Stimulated activated CD4-positive, alpha-beta T cell treated with anti-CD3 and anti-CD28 coated beads, TNF-alpha, amount 100 ng/mL, for 4 hours (primary cell): ENCODE results near the gene DAAM1.
A peak's percentile ranks its signal among the peaks of the same experiment; 100 is the strongest.

Experiments
- DNase-seq, 3 experiments: peaks; one replicate each; pipeline ENCODE4 v3.0.0-alpha.2; 2020; ENCODE audit warnings: low read depth in 3 of 3

The DAAM1 gene

DNA sequence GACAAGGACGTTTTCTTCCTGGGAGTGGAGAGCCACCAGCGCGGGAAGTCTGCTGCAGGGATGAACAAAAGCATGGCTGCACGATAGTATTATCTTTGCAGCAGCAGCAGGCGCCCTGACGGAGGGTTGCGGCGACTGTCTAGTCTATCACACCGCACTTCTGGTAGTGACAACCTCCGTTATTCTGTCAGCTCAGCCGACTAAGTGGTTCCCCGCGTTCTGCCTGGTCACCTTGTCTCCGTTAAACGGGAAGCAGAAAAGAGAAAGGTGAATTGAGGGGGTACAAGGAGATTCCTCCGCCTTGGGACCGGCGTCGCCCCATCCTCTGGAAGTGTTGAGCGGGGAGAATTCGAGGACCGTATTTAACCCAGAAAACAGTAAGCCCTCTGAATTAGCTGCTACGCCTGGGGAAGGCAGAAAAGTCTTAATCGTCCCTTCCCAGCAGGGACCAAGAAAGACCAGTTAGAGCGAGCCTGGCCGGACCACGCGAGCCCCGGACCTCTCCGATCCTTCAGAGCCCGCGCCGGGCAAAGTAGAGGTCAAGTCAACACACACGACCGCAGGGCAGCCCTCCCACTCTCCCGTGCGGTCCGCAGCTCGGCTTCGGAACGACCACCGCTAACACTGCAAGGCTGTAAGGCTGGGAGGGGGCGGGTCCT is 536 bp upstream of the DAAM1 start:
- DNase-seq: peak in 2 of 3 experiments; percentile 2 to 3

DNA sequence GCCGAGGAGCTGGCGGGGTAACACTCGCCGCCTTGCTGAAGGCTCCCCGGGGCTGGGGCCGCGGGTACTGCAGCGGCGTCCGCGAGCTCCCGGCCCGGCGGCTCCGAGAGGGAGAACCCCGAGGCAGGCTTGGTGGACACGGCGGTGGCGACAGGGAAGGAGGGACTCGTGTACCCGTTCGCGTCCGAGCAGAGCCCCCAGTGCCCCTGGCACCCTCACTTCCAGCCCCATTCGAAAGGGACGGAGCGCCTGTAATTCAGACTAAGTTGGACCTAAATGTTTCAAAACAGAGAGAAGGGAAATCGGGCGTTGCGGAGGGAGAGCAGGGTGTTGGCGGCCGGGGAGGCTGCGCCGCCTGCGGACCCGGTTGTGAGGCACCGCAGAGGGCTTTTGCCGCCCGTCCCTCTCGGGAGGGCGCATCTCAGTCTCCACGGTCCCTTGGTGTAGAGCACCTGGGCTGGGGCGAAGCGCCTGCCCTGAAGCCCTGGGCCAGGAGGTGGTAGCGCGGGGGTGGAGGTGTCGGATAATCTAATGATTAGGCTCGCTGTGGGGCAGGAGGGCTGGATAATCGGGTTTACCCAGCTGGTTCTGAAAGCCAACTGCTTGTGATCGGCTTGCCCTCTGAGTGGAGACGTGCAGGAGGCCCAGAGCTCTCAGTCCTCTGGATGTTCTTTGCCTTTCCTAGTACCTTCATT is 771 bp downstream of the DAAM1 start:
- DNase-seq: peak; percentile 4 to 16 (median 5)

DNA sequence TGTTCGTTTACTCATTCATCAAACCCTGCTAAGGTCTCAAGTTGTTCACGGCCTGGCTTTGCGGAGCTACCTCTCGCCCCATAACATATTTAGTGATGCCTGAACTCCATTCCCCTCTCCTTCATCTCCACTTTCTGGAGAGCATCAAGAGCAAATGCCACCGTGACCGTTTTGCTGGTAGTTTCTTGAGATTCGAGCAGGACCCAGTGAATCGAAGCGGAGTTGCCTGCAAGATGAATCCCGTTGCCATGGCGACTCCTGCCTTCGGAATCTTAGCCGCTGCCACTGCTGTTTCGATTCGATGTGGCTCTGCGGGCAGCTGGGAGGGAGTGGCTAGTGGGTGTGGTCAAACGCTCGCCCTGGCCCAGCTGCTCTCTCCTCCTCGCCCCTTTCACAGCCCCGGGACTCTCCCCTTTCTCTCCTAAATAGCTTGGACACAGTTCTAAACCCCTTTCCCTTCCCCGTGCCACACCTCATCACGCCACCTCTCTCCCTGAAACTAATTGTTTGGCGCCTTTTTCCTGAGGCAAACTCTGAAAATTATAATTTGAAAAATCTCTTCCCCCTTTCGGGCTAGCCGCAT is 1.4 kb downstream of the DAAM1 start:
- DNase-seq: peak; percentile 7 to 40 (median 23)

DNA sequence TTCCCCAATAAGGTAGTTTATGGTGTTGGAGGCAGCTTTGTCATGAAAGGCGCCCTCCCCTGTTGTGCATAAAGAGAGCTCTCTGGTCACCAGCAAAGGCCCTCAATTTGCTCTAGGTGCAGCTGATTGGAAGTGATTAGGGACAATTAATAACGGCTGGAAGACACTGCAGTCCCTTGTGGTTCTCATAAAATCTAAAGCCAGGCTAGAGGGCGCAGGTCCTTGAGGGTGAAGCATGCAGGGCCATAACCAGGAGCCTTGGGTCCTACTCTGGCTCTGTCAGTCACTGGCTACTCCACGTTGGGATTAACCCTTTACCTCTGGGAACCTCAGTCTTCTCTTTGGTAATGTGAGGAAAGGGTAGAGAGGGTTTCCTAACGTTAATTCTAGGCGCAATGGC is 1.9 kb downstream of the DAAM1 start:
- no peak for DNase-seq

DNA sequence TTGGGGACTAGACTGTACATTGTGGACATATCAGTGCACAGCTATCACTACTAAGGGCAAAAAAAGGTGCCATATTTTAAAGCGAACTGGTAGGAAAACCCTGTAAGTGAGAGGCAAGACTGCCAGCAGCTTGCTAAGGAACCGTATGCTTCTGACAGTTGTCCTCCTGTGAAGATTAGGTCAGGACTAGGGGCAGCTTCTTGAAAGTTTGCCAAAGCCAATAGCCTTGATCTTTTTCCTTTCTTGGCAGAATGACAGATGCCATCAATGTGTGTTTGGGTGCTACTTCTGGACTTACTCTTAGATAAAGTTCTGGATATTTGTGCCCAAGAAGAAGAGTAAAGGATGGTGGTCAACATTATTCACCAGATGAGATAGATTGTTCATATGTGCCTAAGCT is 7.4 kb downstream of the DAAM1 start:
- no peak for DNase-seq

DNA sequence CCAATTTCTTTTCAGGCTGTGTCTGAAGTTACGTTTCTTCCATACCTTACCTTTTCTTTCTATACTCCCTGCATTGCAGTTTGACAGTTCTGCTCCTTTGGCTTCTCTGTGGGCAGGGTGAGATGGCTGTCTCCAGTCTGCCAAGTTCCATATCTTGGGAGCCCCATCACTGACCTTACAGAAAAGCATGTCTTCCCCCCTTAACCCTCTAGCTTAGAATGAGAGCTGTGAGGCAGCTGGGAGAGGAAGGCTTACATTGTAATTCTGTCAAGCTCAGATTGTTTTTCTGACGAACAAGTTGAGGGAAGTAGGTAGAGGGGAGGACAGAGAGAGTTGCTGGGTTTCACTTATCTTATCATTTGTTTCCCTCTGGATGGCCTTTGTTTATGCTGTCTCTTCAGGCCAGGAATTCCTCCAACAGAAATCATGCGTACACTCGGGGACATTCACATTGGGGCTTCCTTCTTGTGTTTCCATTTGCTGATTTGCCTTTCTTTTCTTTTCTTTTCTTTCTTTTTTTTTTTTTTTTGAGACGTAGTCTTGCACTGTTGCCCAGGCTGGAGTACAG is 9.3 kb downstream of the DAAM1 start:
- DNase-seq: no peak

DNA sequence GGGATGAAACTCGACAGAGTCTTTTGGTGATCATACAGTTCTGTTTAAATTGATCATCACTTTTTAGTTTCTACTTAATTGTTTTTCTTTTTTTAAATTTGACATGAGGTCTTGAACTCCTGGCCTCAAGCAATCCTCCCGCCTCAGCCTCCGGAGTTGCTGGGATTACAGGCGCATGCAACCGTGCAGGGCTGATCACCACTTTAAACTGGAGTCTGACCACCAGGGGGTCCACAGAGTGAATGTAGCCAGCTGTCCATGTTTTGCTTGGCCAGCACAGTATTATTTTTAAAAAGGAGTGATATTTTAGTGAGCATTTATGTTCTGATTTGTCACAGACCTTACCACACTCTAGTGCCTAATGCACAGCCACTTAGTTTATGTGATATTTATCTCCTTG is 10.7 kb downstream of the DAAM1 start:
- DNase-seq: no peak

DNA sequence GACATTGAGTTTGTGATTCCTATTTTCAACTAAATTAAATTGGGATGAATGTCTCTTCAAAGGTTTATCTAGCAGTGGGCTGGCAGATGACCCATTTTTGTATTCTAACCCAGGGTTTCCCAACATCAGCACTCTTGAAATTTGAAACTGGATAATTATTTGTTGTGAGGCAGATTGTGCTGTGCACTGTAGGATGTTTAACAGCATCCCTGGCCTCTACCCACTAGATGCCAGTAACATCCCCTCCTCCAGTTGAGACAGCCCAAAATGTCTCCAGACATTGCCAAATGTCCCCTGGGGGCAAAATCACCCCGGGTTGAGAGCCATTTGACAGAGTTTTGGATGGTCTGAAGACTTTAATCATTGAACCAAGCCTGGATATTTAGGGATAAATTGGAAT is 11.1 kb downstream of the DAAM1 start:
- DNase-seq: no peak

DNA sequence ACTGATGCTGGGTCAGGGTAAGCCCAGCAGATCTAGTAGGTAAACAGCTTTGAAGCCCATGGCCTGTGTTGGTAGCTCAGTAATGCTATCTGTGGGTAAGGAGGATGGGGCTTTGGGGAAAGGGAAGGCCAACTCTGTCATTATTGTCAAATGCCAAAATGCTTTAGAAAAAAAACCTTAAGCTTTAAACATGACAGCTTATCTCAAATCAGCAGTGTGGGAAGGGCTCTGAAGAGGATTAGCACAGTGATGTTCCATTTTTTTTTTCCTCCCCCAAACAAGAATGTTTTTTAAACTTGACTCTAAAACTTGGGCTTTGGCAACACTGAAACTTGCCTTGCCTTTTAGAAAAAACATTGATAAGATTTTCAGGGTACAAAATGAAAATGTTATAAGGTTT is 11.7 kb downstream of the DAAM1 start:
- DNase-seq: no peak

DNA sequence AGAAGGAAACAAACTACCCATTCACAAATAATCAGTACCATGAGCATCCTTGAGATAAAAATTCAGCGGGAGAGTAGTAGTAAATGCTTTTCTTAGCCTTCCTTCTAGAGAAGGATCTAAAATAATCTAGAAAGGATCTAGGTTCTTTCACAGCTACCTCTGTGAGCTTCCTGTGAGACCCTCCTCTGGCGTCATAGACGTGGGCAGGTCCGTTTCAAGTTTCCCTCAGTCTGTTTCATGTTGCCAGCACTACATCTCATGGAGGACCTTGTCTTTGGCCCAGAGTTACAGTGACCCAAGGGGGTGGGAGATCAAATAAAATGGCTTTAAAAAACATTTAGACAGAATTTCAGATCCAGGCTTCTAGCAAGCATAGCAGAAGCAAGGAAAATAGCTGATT is 13.6 kb downstream of the DAAM1 start:
- DNase-seq: no peak

DNA sequence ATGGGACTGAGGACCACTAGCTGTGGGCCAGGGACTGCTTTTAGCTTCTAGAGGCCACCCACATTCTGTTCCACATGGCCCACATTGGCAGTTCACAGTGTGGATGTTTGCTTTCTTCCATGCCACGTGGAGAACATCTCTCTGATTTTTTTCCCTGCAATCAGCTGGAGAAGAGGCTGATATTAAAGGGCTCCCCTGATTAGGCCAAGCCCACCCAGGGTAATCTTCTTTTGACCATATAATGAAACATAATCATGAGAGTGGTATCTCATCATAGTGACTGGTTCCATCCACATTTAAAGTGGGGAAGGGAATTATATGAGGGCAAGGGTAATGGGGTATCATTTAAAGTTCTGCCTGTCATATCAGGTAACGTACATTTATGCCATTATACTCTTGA is 15.8 kb downstream of the DAAM1 start:
- no peak for DNase-seq

DNA sequence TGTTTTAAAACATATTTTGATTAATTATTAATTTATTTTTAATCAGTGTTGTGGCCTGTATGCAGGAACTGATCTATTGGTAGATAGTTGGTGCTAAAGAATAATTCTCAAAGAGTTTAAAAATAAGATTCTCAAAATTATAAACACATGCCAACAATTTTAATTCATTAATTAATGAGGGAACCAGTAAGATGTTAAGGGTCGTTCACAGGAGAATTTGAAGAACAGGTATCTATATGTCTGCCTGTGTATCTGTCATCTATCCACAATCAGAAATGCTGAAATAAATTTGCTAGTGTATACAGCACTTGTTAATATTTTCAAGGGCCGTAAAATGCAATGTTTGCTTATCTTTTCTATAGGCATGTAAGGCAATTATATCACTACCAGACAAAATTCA is 18.4 kb downstream of the DAAM1 start:
- DNase-seq: no peak

DNA sequence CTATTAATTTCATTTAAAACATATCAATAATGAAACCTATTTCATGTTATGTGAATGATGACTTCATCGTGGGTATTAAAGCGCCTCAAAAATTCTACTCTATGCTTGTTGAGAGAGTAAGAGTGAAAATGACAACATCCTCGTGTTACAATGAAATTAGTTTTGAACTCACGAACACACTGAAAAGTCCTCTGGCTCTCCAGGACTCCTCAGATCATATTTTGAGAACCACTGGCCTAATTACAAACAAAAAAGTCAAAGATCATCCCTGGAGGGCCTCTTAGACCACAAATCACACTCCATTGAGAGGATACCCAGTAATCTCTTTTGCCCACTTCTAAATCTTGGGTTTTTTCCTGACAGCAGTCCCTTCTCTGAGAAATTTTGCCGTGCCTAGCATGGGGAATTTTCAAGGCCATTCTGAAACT is 19.1 kb downstream of the DAAM1 start:
- no peak for DNase-seq

DNA sequence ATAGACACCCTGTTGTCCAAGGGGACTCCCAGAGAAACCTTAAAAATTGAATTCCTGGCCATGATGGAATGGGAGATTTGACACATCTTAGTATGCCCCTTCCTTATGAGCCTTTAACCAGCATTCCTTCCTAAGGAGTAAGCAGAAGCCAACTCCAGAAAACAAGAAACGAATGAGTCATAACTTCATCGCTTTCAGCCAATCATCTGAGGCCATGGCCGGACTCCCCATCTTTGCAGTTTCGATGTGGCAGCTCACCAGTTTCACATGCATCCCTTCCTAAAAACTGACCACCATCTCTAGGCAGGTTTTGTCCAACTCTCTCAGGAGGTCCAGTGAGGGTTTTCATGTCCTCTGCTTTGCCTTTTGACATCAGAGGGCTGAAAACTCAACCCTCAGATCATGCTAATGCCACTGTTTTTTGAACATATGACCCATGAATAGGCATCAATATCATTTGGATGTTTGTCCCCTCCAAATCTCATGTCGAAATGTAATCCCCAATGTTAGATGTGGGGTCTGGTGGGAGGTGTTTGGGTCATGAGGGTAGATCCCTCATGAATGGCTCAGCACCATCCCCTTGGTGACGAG is 19.9 kb downstream of the DAAM1 start:
- no peak for DNase-seq

DNA sequence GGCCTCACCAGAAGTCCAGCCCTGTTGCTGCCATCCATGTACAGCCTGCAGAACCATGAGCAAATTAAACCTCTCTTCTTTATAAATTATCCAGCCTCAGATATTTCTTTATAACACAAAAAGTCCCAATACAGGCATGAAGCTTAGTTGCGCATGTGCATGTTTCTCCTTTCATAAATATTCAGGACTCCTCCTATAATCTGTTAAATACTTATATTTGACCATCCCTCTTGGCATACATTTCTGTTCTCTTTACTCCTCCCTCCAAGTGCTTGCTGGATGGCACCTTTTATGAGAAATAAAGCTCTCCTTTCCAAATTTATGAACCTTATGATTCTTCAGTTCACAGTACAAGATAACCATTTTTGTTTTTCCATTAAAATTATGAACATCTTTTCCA is 20.5 kb downstream of the DAAM1 start:
- no peak for DNase-seq

DNA sequence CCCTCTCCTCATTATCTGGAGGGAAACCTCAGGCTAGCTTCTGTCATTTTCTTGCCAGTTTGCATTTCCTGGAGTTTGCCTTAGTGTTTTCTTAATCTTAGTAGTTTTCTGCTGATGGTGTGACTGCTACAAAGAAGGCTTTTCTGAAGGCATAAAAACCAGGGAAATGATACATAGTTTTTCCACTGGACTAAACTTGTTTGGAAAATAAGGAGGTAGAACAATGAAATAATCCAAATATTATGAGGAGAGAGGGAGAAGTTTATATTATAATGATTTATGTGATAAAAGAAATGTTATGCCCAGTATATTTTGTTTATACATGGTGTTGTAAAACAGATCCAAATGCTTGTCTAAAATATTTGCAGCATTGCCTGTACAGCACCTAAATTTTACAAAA is 22.2 kb downstream of the DAAM1 start:
- DNase-seq: no peak

DNA sequence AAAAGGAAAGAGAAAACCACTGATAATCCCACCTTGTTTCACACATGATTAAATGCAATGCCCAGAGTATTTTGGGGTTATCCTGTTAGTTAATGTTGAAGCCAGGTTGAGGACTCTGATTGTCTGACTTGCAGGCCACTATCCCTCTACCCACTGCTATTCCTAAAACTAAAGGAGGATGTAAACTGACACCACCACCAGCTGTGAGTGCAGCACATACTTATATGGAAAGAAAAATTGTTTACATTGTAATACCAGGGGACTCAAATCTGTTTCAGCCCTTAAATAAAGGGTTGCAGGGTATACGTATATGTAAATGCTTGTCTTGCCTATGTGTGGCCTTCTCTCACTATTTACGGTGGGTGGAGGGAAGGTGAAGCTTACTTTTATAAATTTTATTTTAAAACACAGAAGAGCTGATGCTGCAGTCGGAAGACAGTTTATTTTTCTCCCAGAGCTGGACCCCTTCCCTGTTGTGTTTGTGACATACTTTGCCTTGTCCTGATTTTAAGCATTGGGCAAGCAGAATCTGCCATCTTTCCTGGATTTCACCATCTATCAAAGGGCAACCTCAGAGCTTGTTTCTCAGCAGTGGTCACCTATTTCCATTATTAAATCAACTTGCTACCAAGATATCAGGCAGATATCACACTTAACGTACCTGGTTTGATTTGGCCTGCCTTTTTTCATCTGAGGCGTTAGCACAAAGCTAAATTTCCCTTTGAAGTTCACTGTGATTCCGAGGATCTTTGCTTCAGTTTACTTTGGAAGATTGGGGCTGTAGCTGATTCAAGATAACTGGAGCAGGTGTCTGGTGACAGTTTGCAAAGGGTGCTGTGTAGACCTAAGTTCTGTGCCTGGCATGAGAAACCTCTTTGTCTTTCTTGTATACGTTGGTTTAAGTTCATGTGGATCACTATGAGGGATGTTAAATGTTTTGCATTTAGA is 25.2 kb downstream of the DAAM1 start:
- DNase-seq: no peak

DNA sequence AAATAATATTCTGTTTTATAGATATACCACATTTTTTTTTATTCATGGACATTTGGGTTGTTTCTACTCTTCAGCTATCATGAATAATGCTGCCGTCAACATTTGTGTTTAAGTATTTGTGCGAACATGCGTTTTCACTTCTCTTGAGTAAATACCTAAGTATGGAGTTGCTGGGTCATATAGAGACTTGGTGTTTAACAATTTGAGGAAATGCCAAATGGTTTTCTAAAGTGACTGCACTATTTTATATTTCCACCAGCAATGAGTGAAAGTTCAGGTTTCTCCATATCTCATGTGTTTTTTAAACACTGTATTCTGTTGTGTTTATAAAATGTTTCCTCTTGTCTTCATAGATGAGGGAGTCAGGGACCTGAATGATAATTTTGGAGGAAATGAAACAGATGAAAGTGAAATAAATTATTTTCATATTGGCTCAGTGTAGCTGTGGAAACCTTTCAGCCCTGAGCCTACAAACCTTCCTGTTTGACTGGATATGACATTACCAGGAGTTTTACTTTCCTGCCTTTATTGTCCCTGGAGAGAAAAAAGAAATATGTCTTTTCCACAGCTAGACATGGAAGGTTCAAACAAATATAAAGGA is 26.3 kb downstream of the DAAM1 start:
- no peak for DNase-seq

DNA sequence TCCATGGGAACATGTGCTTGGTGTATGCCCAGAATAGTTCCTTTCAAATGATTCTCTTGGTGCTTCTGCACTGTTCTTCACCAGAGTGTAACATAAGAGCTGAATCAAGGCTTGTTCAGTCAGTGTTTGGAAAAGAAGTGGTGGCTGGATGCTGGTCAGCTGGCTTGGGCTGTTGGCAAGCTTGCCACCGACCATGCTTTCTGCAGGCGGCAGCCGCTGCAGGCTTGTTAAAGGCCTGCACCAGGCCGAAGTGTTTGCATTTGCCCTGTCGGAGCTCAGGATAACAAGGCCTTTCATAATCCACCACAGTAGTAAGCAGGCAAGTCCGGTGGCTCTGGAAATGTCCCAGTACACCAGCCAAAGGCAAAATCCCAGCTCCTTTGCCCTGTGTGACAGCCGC is 26.9 kb downstream of the DAAM1 start:
- DNase-seq: no peak

DNA sequence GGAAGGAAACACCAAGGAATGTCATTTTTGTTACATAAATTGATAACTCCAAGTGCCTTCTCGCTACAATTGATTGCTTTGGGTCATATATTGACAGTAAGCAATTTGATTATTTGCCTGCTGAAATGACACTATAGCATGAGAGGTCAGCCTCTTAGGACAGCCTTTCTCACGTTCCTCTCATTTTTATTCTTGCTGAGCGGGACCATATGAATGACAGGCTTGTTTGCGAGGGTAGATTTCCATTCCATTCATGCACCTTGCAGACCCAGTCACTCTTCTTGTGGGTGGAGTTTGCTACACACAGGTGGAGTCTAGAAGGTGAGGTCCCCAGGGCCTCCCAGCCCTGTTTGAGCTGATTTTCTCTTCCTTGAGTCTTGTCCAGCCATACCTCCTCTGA is 27.3 kb downstream of the DAAM1 start:
- DNase-seq: no peak

DNA sequence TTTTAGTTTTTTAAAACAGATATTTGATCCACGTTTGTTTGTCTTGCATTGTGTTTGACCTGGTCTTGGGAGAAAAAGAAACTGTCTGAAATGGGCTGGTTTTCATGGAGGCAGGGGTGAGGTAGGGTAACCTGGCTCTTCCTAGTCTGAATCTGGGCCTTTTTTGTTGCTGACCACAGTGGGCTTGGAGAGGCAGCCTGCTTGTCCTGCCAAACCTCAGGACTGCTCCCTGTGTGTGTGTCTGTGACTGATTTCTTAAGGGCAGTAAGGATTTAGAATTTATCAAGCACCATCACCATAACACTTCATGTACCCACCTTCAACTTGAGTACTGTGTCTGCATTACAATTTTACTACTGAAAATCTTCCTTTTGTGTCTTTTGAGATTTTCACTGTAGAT is 28.5 kb downstream of the DAAM1 start:
- DNase-seq: no peak
